ENCODE results near the gene SUCLG1. TPM values are rescaled to one million over a fixed set of nuclear protein-coding genes. Genes with fewer than 3 reads are reported as not detected.

SUCLG1 gene
- total and polyA plus RNA-seq, 4 donors, result 60.5 to 149 (median 120) TPM

- Histone ChIP-seq H3K27ac (ENCODE audit: low read depth in 1 of 2, low read length in 2 of 2) (no peak overlapping the region), H3K36me3 (ENCODE audit: control insufficient read depth in 4 of 4, insufficient read depth in 3 of 4, low read depth in 1 of 4, low read length in 3 of 4) (no peaks in the 10 kb centered on the region), H3K9ac (ENCODE audit: low read depth in 1 of 2, low read length in 2 of 2) (no peak overlapping the region), H3K4me1 (ENCODE audit: control insufficient read depth in 4 of 4, insufficient read depth in 4 of 4, low read length in 3 of 4) (no peaks in the 10 kb centered on the region), H3K9me3 (ENCODE audit: control insufficient read depth in 4 of 4, low read length in 3 of 4) (peaks cover 0 to 4% (median under 1%) of the 10 kb centered on the region in 4 donors), H3K4me3 (ENCODE audit: low read depth in 1 of 3, low read length in 3 of 3) (no peak overlapping the region), H3K27me3 (ENCODE audit: control insufficient read depth in 4 of 4, insufficient read depth in 4 of 4, low read length in 3 of 4) (peaks cover 0 to 3% (median 0%) of the 10 kb centered on the region in 4 donors)
- TF ChIP-seq, protein P1, sequence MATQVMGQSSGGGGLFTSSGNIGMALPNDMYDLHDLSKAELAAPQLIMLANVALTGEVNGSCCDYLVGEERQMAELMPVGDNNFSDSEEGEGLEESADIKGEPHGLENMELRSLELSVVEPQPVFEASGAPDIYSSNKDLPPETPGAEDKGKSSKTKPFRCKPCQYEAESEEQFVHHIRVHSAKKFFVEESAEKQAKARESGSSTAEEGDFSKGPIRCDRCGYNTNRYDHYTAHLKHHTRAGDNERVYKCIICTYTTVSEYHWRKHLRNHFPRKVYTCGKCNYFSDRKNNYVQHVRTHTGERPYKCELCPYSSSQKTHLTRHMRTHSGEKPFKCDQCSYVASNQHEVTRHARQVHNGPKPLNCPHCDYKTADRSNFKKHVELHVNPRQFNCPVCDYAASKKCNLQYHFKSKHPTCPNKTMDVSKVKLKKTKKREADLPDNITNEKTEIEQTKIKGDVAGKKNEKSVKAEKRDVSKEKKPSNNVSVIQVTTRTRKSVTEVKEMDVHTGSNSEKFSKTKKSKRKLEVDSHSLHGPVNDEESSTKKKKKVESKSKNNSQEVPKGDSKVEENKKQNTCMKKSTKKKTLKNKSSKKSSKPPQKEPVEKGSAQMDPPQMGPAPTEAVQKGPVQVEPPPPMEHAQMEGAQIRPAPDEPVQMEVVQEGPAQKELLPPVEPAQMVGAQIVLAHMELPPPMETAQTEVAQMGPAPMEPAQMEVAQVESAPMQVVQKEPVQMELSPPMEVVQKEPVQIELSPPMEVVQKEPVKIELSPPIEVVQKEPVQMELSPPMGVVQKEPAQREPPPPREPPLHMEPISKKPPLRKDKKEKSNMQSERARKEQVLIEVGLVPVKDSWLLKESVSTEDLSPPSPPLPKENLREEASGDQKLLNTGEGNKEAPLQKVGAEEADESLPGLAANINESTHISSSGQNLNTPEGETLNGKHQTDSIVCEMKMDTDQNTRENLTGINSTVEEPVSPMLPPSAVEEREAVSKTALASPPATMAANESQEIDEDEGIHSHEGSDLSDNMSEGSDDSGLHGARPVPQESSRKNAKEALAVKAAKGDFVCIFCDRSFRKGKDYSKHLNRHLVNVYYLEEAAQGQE (IDR thresholded peaks at IDR 0.05), result no peak
- WGBS, result 83% methylated on average over 2 of the region's 2 CpGs
- no peak for DNase-seq (ENCODE audit: low spot score)
Measured at GRCh38 chr2:84383271-84383670, 75.8 kb downstream of the SUCLG1 start.

GRCh38 chr2:84380875-84381274, 78.2 kb downstream of the SUCLG1 start:
- TF ChIP-seq HNF4G (IDR thresholded peaks at IDR 0.05), result no peak
- Histone ChIP-seq H3K4me3 (ENCODE audit: low read depth in 1 of 3, low read length in 3 of 3) (no peak overlapping the region), H3K9me3 (ENCODE audit: control insufficient read depth in 4 of 4, low read length in 3 of 4) (peaks cover 0 to 4% (median under 1%) of the 10 kb centered on the region in 4 donors), H3K9ac (ENCODE audit: low read depth in 1 of 2, low read length in 2 of 2) (no peak overlapping the region), H3K4me1 (ENCODE audit: control insufficient read depth in 4 of 4, insufficient read depth in 4 of 4, low read length in 3 of 4) (no peaks in the 10 kb centered on the region), H3K27me3 (ENCODE audit: control insufficient read depth in 4 of 4, insufficient read depth in 4 of 4, low read length in 3 of 4) (peaks cover 0 to 3% (median 0%) of the 10 kb centered on the region in 4 donors), H3K27ac (ENCODE audit: low read depth in 1 of 2, low read length in 2 of 2) (no peak overlapping the region), H3K36me3 (ENCODE audit: control insufficient read depth in 4 of 4, insufficient read depth in 3 of 4, low read depth in 1 of 4, low read length in 3 of 4) (no peaks in the 10 kb centered on the region)
- no peak for DNase-seq (ENCODE audit: low spot score)

GRCh38 chr2:84378960-84379359, 80.1 kb downstream of the SUCLG1 start:
- Histone ChIP-seq H3K9me3 (ENCODE audit: control insufficient read depth in 4 of 4, low read length in 3 of 4) (peaks cover 0 to 4% (median under 1%) of the 10 kb centered on the region in 4 donors), H3K27me3 (ENCODE audit: control insufficient read depth in 4 of 4, insufficient read depth in 4 of 4, low read length in 3 of 4) (peaks cover 0 to 3% (median 0%) of the 10 kb centered on the region in 4 donors), H3K9ac (ENCODE audit: low read depth in 1 of 2, low read length in 2 of 2) (no peak overlapping the region), H3K27ac (ENCODE audit: low read depth in 1 of 2, low read length in 2 of 2) (no peak overlapping the region), H3K4me1 (ENCODE audit: control insufficient read depth in 4 of 4, insufficient read depth in 4 of 4, low read length in 3 of 4) (no peaks in the 10 kb centered on the region), H3K4me3 (ENCODE audit: low read depth in 1 of 3, low read length in 3 of 3) (no peak overlapping the region), H3K36me3 (ENCODE audit: control insufficient read depth in 4 of 4, insufficient read depth in 3 of 4, low read depth in 1 of 4, low read length in 3 of 4) (no peaks in the 10 kb centered on the region)
- no peak for DNase-seq (ENCODE audit: low spot score)
- TF ChIP-seq RXRA (IDR thresholded peaks at IDR 0.05) (no peak), YY1 (IDR thresholded peaks at IDR 0.05) (no peak), HNF4A (conservative IDR thresholded peaks at IDR 0.05) (no peak), JUND (IDR thresholded peaks at IDR 0.05) (no peak), SP1 (IDR thresholded peaks at IDR 0.05) (no peak), FOXA1 (IDR thresholded peaks at IDR 0.05) (no peak), NR2F2 (IDR thresholded peaks at IDR 0.05) (no peak), HNF4G (IDR thresholded peaks at IDR 0.05) (no peak), TAF1 (conservative IDR thresholded peaks at IDR 0.05) (no peak), GABPA (IDR thresholded peaks at IDR 0.05 in 1 of 2, conservative IDR thresholded peaks at IDR 0.05 in 1 of 2) (no peak), EGR1 (IDR thresholded peaks at IDR 0.05; ENCODE audit: low read depth in 2 of 2) (no peak), RAD21 (IDR thresholded peaks at IDR 0.05) (no peak), FOXA2 (IDR thresholded peaks at IDR 0.05) (no peak)
- TF ChIP-seq, protein P2, sequence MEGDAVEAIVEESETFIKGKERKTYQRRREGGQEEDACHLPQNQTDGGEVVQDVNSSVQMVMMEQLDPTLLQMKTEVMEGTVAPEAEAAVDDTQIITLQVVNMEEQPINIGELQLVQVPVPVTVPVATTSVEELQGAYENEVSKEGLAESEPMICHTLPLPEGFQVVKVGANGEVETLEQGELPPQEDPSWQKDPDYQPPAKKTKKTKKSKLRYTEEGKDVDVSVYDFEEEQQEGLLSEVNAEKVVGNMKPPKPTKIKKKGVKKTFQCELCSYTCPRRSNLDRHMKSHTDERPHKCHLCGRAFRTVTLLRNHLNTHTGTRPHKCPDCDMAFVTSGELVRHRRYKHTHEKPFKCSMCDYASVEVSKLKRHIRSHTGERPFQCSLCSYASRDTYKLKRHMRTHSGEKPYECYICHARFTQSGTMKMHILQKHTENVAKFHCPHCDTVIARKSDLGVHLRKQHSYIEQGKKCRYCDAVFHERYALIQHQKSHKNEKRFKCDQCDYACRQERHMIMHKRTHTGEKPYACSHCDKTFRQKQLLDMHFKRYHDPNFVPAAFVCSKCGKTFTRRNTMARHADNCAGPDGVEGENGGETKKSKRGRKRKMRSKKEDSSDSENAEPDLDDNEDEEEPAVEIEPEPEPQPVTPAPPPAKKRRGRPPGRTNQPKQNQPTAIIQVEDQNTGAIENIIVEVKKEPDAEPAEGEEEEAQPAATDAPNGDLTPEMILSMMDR (IDR thresholded peaks at IDR 0.05; ENCODE audit: low read depth, low read length, missing input control), result no peak
- TF ChIP-seq, protein P3, sequence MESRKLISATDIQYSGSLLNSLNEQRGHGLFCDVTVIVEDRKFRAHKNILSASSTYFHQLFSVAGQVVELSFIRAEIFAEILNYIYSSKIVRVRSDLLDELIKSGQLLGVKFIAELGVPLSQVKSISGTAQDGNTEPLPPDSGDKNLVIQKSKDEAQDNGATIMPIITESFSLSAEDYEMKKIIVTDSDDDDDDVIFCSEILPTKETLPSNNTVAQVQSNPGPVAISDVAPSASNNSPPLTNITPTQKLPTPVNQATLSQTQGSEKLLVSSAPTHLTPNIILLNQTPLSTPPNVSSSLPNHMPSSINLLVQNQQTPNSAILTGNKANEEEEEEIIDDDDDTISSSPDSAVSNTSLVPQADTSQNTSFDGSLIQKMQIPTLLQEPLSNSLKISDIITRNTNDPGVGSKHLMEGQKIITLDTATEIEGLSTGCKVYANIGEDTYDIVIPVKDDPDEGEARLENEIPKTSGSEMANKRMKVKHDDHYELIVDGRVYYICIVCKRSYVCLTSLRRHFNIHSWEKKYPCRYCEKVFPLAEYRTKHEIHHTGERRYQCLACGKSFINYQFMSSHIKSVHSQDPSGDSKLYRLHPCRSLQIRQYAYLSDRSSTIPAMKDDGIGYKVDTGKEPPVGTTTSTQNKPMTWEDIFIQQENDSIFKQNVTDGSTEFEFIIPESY (IDR thresholded peaks at IDR 0.05), result no peak
- TF ChIP-seq, protein P1 (IDR thresholded peaks at IDR 0.05), result no peak
- TF ChIP-seq, protein P4, sequence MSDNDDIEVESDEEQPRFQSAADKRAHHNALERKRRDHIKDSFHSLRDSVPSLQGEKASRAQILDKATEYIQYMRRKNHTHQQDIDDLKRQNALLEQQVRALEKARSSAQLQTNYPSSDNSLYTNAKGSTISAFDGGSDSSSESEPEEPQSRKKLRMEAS (IDR thresholded peaks at IDR 0.05), result no peak
- TF ChIP-seq, protein P5, sequence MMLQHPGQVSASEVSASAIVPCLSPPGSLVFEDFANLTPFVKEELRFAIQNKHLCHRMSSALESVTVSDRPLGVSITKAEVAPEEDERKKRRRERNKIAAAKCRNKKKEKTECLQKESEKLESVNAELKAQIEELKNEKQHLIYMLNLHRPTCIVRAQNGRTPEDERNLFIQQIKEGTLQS (IDR thresholded peaks at IDR 0.05), result no peak
- 87% methylated on average over 1 of the region's 1 CpG for WGBS
